GM19023 (cell line): Measurements from ENCODE around the gene CIBAR2.

ENCODE experiments used
- ATAC-seq: cut with Tn5 transposase; IDR thresholded peaks from one replicate; pipeline ENCODE4 v1.9.1; 2021; ENCODE audit warnings: mild to moderate bottlenecking, moderate library complexity; ENCODE audit not compliant: unreplicated experiment

Gene CIBAR2

GRCh38 chr16:85104147-85104546, 8.1 kb downstream of the CIBAR2 start:
- no peak for ATAC-seq

GRCh38 chr16:85103114-85104079, 8.9 kb downstream of the CIBAR2 start:
- no peak for ATAC-seq

GRCh38 chr16:85101956-85102630, 10.2 kb downstream of the CIBAR2 start:
- no peak for ATAC-seq

GRCh38 chr16:85100265-85100664, 12.0 kb downstream of the CIBAR2 start:
- ATAC-seq = no peak

- no peak for ATAC-seq
These were observed 13.7 kb downstream of the CIBAR2 start for GRCh38 chr16:85098565-85098964.

- ATAC-seq = no peak
These were observed 15.4 kb downstream of the CIBAR2 start for GRCh38 chr16:85096921-85097320.

- no peak for ATAC-seq
These were observed 17.5 kb downstream of the CIBAR2 start for GRCh38 chr16:85094812-85095211.

- ATAC-seq = no peak
These were observed 18.0 kb downstream of the CIBAR2 start for GRCh38 chr16:85094176-85094805.

GRCh38 chr16:85093705-85094104, 18.6 kb downstream of the CIBAR2 start:
- no peak for ATAC-seq

GRCh38 chr16:85092851-85093250, 19.4 kb downstream of the CIBAR2 start:
- ATAC-seq = no peak

GRCh38 chr16:85092309-85092708, 20.0 kb downstream of the CIBAR2 start:
- no peak for ATAC-seq

- no peak for ATAC-seq
These were observed 20.8 kb downstream of the CIBAR2 start for GRCh38 chr16:85091522-85091910.

- no peak for ATAC-seq
These were observed 21.3 kb downstream of the CIBAR2 start for GRCh38 chr16:85090873-85091521.

GRCh38 chr16:85090181-85090580, 22.1 kb downstream of the CIBAR2 start:
- no peak for ATAC-seq

GRCh38 chr16:85089525-85089924, 22.7 kb downstream of the CIBAR2 start:
- ATAC-seq = no peak

GRCh38 chr16:85088570-85089199, 23.6 kb downstream of the CIBAR2 start:
- ATAC-seq = no peak

- no peak for ATAC-seq
These were observed 24.2 kb downstream of the CIBAR2 start for GRCh38 chr16:85087899-85088569.

GRCh38 chr16:85086347-85087291, 25.7 kb downstream of the CIBAR2 start:
- peak; percentile 52 for ATAC-seq

- ATAC-seq = no peak
These were observed 26.6 kb downstream of the CIBAR2 start for GRCh38 chr16:85085721-85086120.
